ENCODE data around the gene WNK3. TPM values are rescaled to one million over a fixed set of nuclear protein-coding genes. Genes with fewer than 3 reads are reported as not detected.
A peak's percentile ranks its signal among the peaks of the same experiment; 100 is the strongest.

WNK3 gene
- total RNA-seq, 1 experiment from 2014 or later = not detected

GRCh38 chrX:54238588-54238987, 119.3 kb downstream of the WNK3 start:
- no peak for DNase-seq (ENCODE audit: low spot score)

- no peak for DNase-seq (ENCODE audit: low spot score)
Measured at GRCh38 chrX:54237014-54237413, 120.8 kb downstream of the WNK3 start.

GRCh38 chrX:54230435-54231148, 127.3 kb downstream of the WNK3 start:
- DNase-seq (ENCODE audit: low spot score) = no peak

- DNase-seq (ENCODE audit: low spot score) = no peak
Measured at GRCh38 chrX:54223581-54223980, 134.3 kb downstream of the WNK3 start.

GRCh38 chrX:54213603-54214002, 144.2 kb downstream of the WNK3 start:
- DNase-seq (ENCODE audit: low spot score) = no peak

- no peak for DNase-seq (ENCODE audit: low spot score)
Measured at GRCh38 chrX:54208531-54208930, 149.3 kb downstream of the WNK3 start.

GRCh38 chrX:54198262-54198661, 159.6 kb downstream of the WNK3 start:
- no peak for DNase-seq (ENCODE audit: low spot score)

GRCh38 chrX:54194982-54195588, 162.8 kb downstream of the WNK3 start:
- DNase-seq (ENCODE audit: low spot score) = no peak

- no peak for DNase-seq (ENCODE audit: low spot score)
Measured at GRCh38 chrX:54193085-54193821, 164.6 kb downstream of the WNK3 start.

GRCh38 chrX:54184474-54184873, 173.4 kb downstream of the WNK3 start:
- no peak for DNase-seq (ENCODE audit: low spot score)

- DNase-seq (ENCODE audit: low spot score) = peak; percentile 69
Measured at GRCh38 chrX:54182864-54183613, 174.8 kb downstream of the WNK3 start, which contains the start of gene FAM120C. TSS of gene FAM120C (minus strand) at chrX:54183254. CDS start at chrX:54183198, 56 bp downstream.

- peak; percentile 47 for DNase-seq (ENCODE audit: low spot score)
Measured at GRCh38 chrX:54182194-54182863, 175.5 kb downstream of the WNK3 start.

- DNase-seq (ENCODE audit: low spot score) = no peak
Measured at GRCh38 chrX:54181202-54181953, 176.5 kb downstream of the WNK3 start.

GRCh38 chrX:54180403-54180802, 177.4 kb downstream of the WNK3 start:
- no peak for DNase-seq (ENCODE audit: low spot score)

- peak; percentile 25 for DNase-seq (ENCODE audit: low spot score)
Measured at GRCh38 chrX:54178100-54178940, 179.5 kb downstream of the WNK3 start.

- DNase-seq (ENCODE audit: low spot score) = no peak
Measured at GRCh38 chrX:54177306-54177705, 180.5 kb downstream of the WNK3 start.

GRCh38 chrX:54173791-54174190, 184.1 kb downstream of the WNK3 start:
- DNase-seq (ENCODE audit: low spot score) = no peak

GRCh38 chrX:54172455-54172854, 185.4 kb downstream of the WNK3 start:
- DNase-seq (ENCODE audit: low spot score) = no peak

GRCh38 chrX:54171527-54172250, 186.2 kb downstream of the WNK3 start:
- DNase-seq (ENCODE audit: low spot score) = no peak
